ENCODE measurements around the gene BCAS4. TPM values are rescaled to one million over a fixed set of nuclear protein-coding genes. Genes with fewer than 3 reads are reported as not detected.

BCAS4 gene
- total RNA-seq, 3 donors from 2014 or later (not counting 1 experiment from before 2014, with no cell fraction given): 7.7 to 13.5 (median 10.5) TPM

DNA sequence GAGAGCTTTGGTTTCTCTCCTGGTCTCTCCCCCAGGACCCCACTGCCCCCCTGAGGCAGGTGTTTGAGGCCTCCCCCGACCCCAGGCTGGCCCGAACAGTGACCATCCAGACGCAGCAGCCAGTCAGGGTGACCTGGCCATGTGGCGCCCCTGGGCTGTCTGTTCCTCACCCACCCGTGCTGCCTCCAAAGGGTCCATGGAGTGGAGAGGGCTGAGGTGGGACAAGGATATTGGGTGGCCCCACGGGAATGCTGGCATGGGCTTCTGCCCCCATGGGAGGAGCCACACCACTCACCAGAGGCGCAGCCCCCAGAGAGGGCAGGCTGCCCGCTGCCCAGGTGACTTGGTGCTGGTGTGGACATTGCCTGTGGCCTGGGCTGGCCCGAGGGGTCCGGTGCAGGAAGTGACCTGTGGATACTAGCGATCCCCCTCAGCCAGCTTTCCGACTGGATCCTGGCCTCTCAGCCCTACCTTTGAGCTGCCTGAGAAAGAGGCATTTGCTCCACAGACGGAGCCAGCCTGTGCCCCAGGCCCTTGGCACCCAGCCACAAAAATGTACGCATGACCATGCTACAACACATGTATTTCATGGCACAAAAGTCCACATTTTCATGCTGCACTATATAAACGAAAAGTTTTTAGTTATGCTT lies 50.8 kb downstream of the BCAS4 start:
- Mint-ChIP-seq H3K27ac (no peak overlapping the region), H3K36me3 (no peaks in the 10 kb centered on the region), H3K27me3 (ENCODE audit: low read depth in 2 of 2) (no peaks in the 10 kb centered on the region), H3K4me3 (no peak overlapping the region), H3K4me1 (peaks cover 10 to 20% of the 10 kb centered on the region in 2 donors), H3K9me3 (no peaks in the 10 kb centered on the region)
- Histone ChIP-seq H3K36me3 (ENCODE audit: control insufficient read depth, insufficient read depth, low read length) (peaks cover 2% of the 10 kb centered on the region), H3K27me3 (ENCODE audit: control insufficient read depth, insufficient read depth, low read length) (no peaks in the 10 kb centered on the region), H3K27ac (ENCODE audit: low read length) (no peak overlapping the region), H3K9me3 (ENCODE audit: control insufficient read depth, insufficient read depth, low read length) (no peaks in the 10 kb centered on the region), H3K4me3 (ENCODE audit: low read length) (no peak overlapping the region), H3K4me1 (ENCODE audit: control insufficient read depth, insufficient read depth, low read length) (peaks cover 18% of the 10 kb centered on the region)
- intact Hi-C loops (cut with micrococcal nuclease): no loop called here
- DNase-seq (no peak), ATAC-seq (no peak)
- WGBS (ENCODE audit: insufficient coverage): 97% methylated on average over 14 of the region's 15 CpGs
- no peak for TF ChIP-seq CTCF (IDR thresholded peaks at IDR 0.05)

DNA sequence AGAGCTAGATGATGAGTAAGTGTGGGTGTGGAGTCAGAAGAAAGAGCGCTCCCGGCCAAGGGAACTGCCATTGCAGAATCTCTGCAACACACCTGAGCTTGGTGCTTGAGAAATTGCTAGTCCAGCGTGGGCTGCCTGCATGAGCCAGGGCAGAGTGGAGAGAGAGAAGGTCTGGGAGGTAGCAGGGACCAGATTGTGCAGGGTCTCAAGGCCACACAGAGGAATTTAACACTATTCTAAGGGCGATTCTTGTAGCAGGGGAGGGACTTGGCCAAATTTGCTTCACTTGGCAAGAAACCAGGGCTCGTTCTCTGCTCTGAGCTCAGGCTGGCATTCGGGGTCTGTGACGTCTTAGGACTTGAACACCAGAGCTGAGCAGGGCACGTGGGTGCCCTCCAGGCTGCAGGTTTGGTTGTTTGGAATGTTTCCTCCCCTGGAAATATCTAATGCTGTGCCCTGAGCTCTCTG lies 53.5 kb downstream of the BCAS4 start:
- DNase-seq: no peak
- H3K4me3 ChIP-seq (ENCODE audit: low read length): no peak overlapping the region
- peak overlapping the region in 1 of 2 donors; percentile 3 for H3K27ac Mint-ChIP-seq

DNA sequence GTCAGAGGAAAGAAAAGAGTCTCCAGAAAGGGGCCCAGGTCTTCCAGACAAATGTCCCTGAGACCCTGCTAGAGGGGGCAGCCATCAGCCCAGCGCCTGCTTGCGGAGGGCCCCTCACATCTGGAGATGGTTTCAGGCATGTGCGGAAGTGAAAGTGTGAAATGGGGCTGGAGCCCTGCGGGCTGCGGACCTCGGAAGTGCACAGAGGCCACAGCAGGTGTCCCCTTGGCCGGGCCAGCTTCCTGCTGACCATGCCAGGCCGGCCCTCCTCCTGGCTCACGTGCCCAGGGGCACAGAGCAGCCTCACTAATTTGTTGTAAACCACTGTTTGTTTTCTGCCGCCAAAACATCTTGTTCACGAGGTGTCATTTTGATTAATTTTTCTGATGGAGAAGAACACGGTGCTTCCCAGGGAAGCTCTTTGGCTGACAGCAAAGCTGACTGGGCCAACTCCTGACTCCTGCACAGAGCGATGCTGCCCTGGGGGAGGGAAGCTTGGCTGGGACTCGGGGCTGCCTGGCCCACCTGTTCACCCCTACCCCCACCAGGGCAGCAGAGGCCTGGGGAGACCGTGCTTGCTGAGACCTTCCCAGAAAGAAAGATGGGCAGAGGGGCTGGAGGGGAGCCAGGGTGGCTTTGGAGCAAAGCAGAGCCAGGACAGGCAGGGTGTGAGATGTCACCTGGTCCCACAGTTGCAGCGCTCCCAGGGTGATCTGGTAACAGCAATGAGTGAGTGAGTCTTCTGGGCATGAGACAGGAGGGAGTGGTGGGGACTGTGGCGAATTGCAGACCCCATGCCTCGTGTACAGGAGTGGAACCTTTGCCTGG lies 54.2 kb downstream of the BCAS4 start:
- ATAC-seq: no peak
- no peaks in the 10 kb centered on the region for H3K9me3 Mint-ChIP-seq
- H3K4me3 Mint-ChIP-seq: no peak overlapping the region

More for the DNA sequence above, 53.5 kb downstream of the BCAS4 start:
- Mint-ChIP-seq H3K36me3 (no peaks in the 10 kb centered on the region), H3K27me3 (ENCODE audit: low read depth in 2 of 2) (no peaks in the 10 kb centered on the region), H3K4me1 (peaks cover 10 to 20% of the 10 kb centered on the region in 2 donors), H3K4me3 (no peak overlapping the region), H3K9me3 (no peaks in the 10 kb centered on the region)
- H3K4me1 ChIP-seq (ENCODE audit: control insufficient read depth, insufficient read depth, low read length): peaks cover 18% of the 10 kb centered on the region
- H3K36me3 ChIP-seq (ENCODE audit: control insufficient read depth, insufficient read depth, low read length): no peaks in the 10 kb centered on the region
- no peaks in the 10 kb centered on the region for H3K9me3 ChIP-seq (ENCODE audit: control insufficient read depth, insufficient read depth, low read length)
- 83% methylated on average over 8 of the region's 8 CpGs for WGBS (ENCODE audit: insufficient coverage)
- intact Hi-C loops (cut with micrococcal nuclease): no loop called here
- no peaks in the 10 kb centered on the region for H3K27me3 ChIP-seq (ENCODE audit: control insufficient read depth, insufficient read depth, low read length)
- no peak overlapping the region for H3K27ac ChIP-seq (ENCODE audit: low read length)
- no peak for TF ChIP-seq CTCF (IDR thresholded peaks at IDR 0.05)
- ATAC-seq: no peak

More for the DNA sequence above, 54.2 kb downstream of the BCAS4 start:
- Histone ChIP-seq H3K4me1 (ENCODE audit: control insufficient read depth, insufficient read depth, low read length) (peaks cover 18% of the 10 kb centered on the region), H3K36me3 (ENCODE audit: control insufficient read depth, insufficient read depth, low read length) (no peaks in the 10 kb centered on the region), H3K4me3 (ENCODE audit: low read length) (no peak overlapping the region), H3K27me3 (ENCODE audit: control insufficient read depth, insufficient read depth, low read length) (no peaks in the 10 kb centered on the region), H3K27ac (ENCODE audit: low read length) (no peak overlapping the region), H3K9me3 (ENCODE audit: control insufficient read depth, insufficient read depth, low read length) (no peaks in the 10 kb centered on the region)
- Mint-ChIP-seq H3K27ac (peak overlapping the region in 1 of 2 donors; percentile 35), H3K4me1 (peaks cover 10 to 20% of the 10 kb centered on the region in 2 donors), H3K27me3 (ENCODE audit: low read depth in 2 of 2) (no peaks in the 10 kb centered on the region), H3K36me3 (no peaks in the 10 kb centered on the region)
- intact Hi-C loops (cut with micrococcal nuclease): no loop called here
- TF ChIP-seq CTCF (IDR thresholded peaks at IDR 0.05): no peak
- 63% methylated on average over 16 of the region's 18 CpGs for WGBS (ENCODE audit: insufficient coverage)
- DNase-seq: no peak

Data from natural killer cell (primary cell).